Liver (tissue), 9 donors: Measurements from ENCODE around the gene CABP4. TPM values are rescaled to one million over a fixed set of nuclear protein-coding genes. Genes with fewer than 3 reads are reported as not detected.

Experiments
- DNase-seq: peaks from one replicate; pipeline ENCODE4 v3.0.0-alpha.2; 2017; ENCODE audit warnings: low spot score
- H3K27ac ChIP-seq, 2 donors: one replicate each; pipeline ENCODE4 v1.7.0; 2013; ENCODE audit warnings: inconsistent platforms in 2 of 2, low read length in 2 of 2, control low read depth in 1 of 2, low read depth in 1 of 2, mild to moderate bottlenecking in 1 of 2
- H3K27me3 ChIP-seq, 4 donors: one replicate each; pipeline versions ENCODE4 v1.6.1 to v1.7.0; 2013; ENCODE audit warnings: low read length in 3 of 4, inconsistent platforms in 1 of 4, mild to moderate bottlenecking in 1 of 4, moderate library complexity in 1 of 4; ENCODE audit not compliant: control insufficient read depth in 4 of 4, insufficient read depth in 4 of 4
- H3K36me3 ChIP-seq, 4 donors: one replicate each; pipeline versions ENCODE4 v1.6.1 to v1.7.0; 2013; ENCODE audit warnings: low read length in 3 of 4, mild to moderate bottlenecking in 3 of 4, low read depth in 1 of 4, moderate library complexity in 1 of 4; ENCODE audit not compliant: control insufficient read depth in 4 of 4, insufficient read depth in 3 of 4
- H3K4me1 ChIP-seq, 4 donors: one replicate each; pipeline versions ENCODE4 v1.6.1 to v1.7.0; 2013; ENCODE audit warnings: low read length in 3 of 4, mild to moderate bottlenecking in 3 of 4, moderate library complexity in 1 of 4; ENCODE audit not compliant: control insufficient read depth in 4 of 4, insufficient read depth in 4 of 4
- H3K4me3 ChIP-seq, 3 donors: one replicate each; pipeline versions ENCODE4 v1.6.1 to v1.7.0; 2013; ENCODE audit warnings: low read length in 3 of 3, control low read depth in 1 of 3, low read depth in 1 of 3, mild to moderate bottlenecking in 1 of 3
- H3K9ac ChIP-seq, 2 donors: one replicate each; pipeline ENCODE4 v1.7.0; 2013; ENCODE audit warnings: low read length in 2 of 2, mild to moderate bottlenecking in 2 of 2, moderate library complexity in 2 of 2, control low read depth in 1 of 2, low read depth in 1 of 2
- H3K9me3 ChIP-seq, 4 donors: one replicate each; pipeline versions ENCODE4 v1.6.1 to v1.7.0; 2013; ENCODE audit warnings: low read length in 3 of 4; ENCODE audit not compliant: control insufficient read depth in 4 of 4
- ATF3 ChIP-seq: IDR thresholded peaks from 2 replicates; pipeline ENCODE4 v1.6.1; 2016; ENCODE audit warnings: antibody characterized with exemption
- CTCF ChIP-seq: fragments of 150-350 bp; IDR thresholded peaks from 2 replicates; pipeline ENCODE4 v1.5.1; 2017; ENCODE audit warnings: improper control_type of control experiment, low read depth, low read length; ENCODE audit not compliant: missing input control
- EGR1 ChIP-seq, 2 donors: IDR thresholded peaks; 2 replicates each; pipeline ENCODE4 v1.6.1; 2016 to 2018; ENCODE audit warnings: antibody characterized with exemption in 2 of 2, low read depth in 2 of 2
- FOXA2 ChIP-seq: IDR thresholded peaks from 2 replicates; pipeline ENCODE4 v1.6.1; 2016; ENCODE audit warnings: antibody characterized with exemption
- GABPA ChIP-seq, 2 donors: IDR thresholded peaks in 1 of 2; conservative IDR thresholded peaks in 1 of 2; 2 replicates each; pipeline ENCODE4 v1.6.1; 2016; ENCODE audit warnings: antibody characterized with exemption in 2 of 2, mild to moderate bottlenecking in 1 of 2, moderate library complexity in 1 of 2
- HNF4A ChIP-seq, 2 donors: conservative IDR thresholded peaks; 2 replicates each; pipeline ENCODE4 v1.6.1; 2016; ENCODE audit warnings: antibody characterized with exemption in 2 of 2, mild to moderate bottlenecking in 2 of 2
- HNF4G ChIP-seq: IDR thresholded peaks from 2 replicates; pipeline ENCODE4 v1.6.1; 2016; ENCODE audit warnings: antibody characterized with exemption
- JUND ChIP-seq, 2 donors: IDR thresholded peaks; 2 replicates each; pipeline ENCODE4 v1.6.1; 2016; ENCODE audit warnings: antibody characterized with exemption in 2 of 2
- MAX ChIP-seq: IDR thresholded peaks from 2 replicates; pipeline ENCODE4 v1.6.1; 2016; ENCODE audit warnings: antibody characterized with exemption
- NR2F2 ChIP-seq: IDR thresholded peaks from 2 replicates; pipeline ENCODE4 v1.6.1; 2016; ENCODE audit warnings: antibody characterized with exemption
- RAD21 ChIP-seq, 2 donors: IDR thresholded peaks; 2 replicates each; pipeline ENCODE4 v1.6.1; 2016; ENCODE audit warnings: antibody characterized with exemption in 2 of 2, mild to moderate bottlenecking in 2 of 2
- REST ChIP-seq: IDR thresholded peaks from 2 replicates; pipeline ENCODE4 v1.6.1; 2016; ENCODE audit warnings: antibody characterized with exemption, mild to moderate bottlenecking
- RXRA ChIP-seq, 2 donors: IDR thresholded peaks; 2 replicates each; pipeline ENCODE4 v1.6.1; 2017 to 2018; ENCODE audit warnings: antibody characterized with exemption in 2 of 2, mild to moderate bottlenecking in 1 of 2
- SP1 ChIP-seq: IDR thresholded peaks from 2 replicates; pipeline ENCODE4 v1.6.1; 2018; ENCODE audit warnings: antibody characterized with exemption, mild to moderate bottlenecking
- TAF1 ChIP-seq: conservative IDR thresholded peaks from 2 replicates; pipeline ENCODE4 v1.6.1; 2016; ENCODE audit warnings: antibody characterized with exemption, mild to moderate bottlenecking
- YY1 ChIP-seq: IDR thresholded peaks from 2 replicates; pipeline ENCODE4 v1.6.1; 2016; ENCODE audit warnings: antibody characterized with exemption, mild to moderate bottlenecking
- ZBTB33 ChIP-seq: IDR thresholded peaks from 2 replicates; pipeline ENCODE4 v1.6.1; 2016; ENCODE audit warnings: antibody characterized with exemption
- WGBS: extraction: QIAGEN DNeasy Blood & Tissue Kit; methylation state at CpG from one replicate; pipeline ENCODE4 v1.1.7; 2013; 5-methylcytosine and 5-hydroxymethylcytosine counted together
- polyA plus RNA-seq, 2 donors: library from polyadenylated mRNA; stranded (reverse) in 1 of 2; unstranded in 1 of 2; fragments of 200-250 nt in 1 of 2; fragments of >200 nt in 1 of 2; fragmentation: Nextera tagmentation in 1 of 2; extraction: Ambion mirVana in 1 of 2; gene quantifications; one replicate each; pipeline versions ENCODE4 v1.2.1 to v1.2.3, GENCODE V29; 2013 to 2015
- total RNA-seq, 2 donors: library from RNA; depleted of rRNA; stranded (reverse); fragments of >200 nt; gene quantifications; one replicate each; pipeline ENCODE4 v1.2.3, GENCODE V29; 2014
- donor health status: healthy.
- donor health status: healthy.
- donor health status: healthy.
- donor health status: healthy.
- donor health status: healthy.

Gene CABP4
- total and polyA plus RNA-seq, 4 donors, result 0.85 to 2.9 (median 1.6) TPM

GRCh38 chr11:67449116-67449844 is 5.9 kb upstream of the CABP4 start:
- no peak for DNase-seq
- Histone ChIP-seq H3K27me3 (no peaks in the 10 kb centered on the region), H3K27ac (no peak overlapping the region), H3K4me3 (no peak overlapping the region), H3K9me3 (no peaks in the 10 kb centered on the region), H3K9ac (no peak overlapping the region), H3K36me3 (no peaks in the 10 kb centered on the region), H3K4me1 (peaks cover 0 to 12% (median 6%) of the 10 kb centered on the region in 4 donors)
- TF ChIP-seq HNF4A (conservative IDR thresholded peaks at IDR 0.05) (no peak), ATF3 (no peak), YY1 (no peak), RXRA (IDR thresholded peaks at IDR 0.05) (no peak), NR2F2 (no peak), JUND (IDR thresholded peaks at IDR 0.05) (no peak), FOXA2 (no peak), REST (no peak), RAD21 (IDR thresholded peaks at IDR 0.05) (no peak), HNF4G (no peak), GABPA (IDR thresholded peaks at IDR 0.05 in 1 of 2, conservative IDR thresholded peaks at IDR 0.05 in 1 of 2) (no peak), EGR1 (IDR thresholded peaks at IDR 0.05; ENCODE audit: low read depth in 2 of 2) (no peak), MAX (no peak), TAF1 (no peak), CTCF (no peak), SP1 (no peak), ZBTB33 (no peak)
- WGBS, result 73% methylated on average over 9 of the region's 9 CpGs
